ENCODE data around the gene USP17L21.
"Not testable (repeated sequence)": the region's sequence is repeated elsewhere in the genome, so short reads cannot be mapped to it uniquely, and the experiment has no call there.

GRCh38 chr4:9215105-9215504, 47.6 kb upstream of the USP17L21 start, which contains the start of gene USP17L11:
- not testable (repeated sequence) for TF ChIP-seq CTCF (IDR thresholded peaks at IDR 0.05; ENCODE audit: insufficient read depth, low read length, poor library complexity, severe bottlenecking); EZH2phosphoT487 (conservative IDR thresholded peaks at IDR 0.05; ENCODE audit: low read length)
